LNCaP clone FGC (cell line): ENCODE results near the gene PPP6R3.
"Not testable (repeated sequence)": the region's sequence is repeated elsewhere in the genome, so short reads cannot be mapped to it uniquely, and the experiment has no call there.

ENCODE experiments used
- DNase-seq: peaks from one replicate; pipeline ENCODE4 v3.0.0-alpha.2; 2011; ENCODE audit warnings: low read depth
- H3K4me3 ChIP-seq: 2 replicates; pipeline ENCODE4 v1.5.1; 2011; ENCODE audit warnings: mild to moderate bottlenecking, low read depth, low read length, control low read depth
- CTCF ChIP-seq: IDR thresholded peaks from 2 replicates; pipeline ENCODE4 v1.5.1; 2012; ENCODE audit warnings: mild to moderate bottlenecking; ENCODE audit not compliant: control insufficient read depth, insufficient read depth; ENCODE audit errors: extremely low read depth

The PPP6R3 gene

GRCh38 chr11:68470304-68470811, 9.8 kb downstream of the PPP6R3 start:
- TF ChIP-seq CTCF = no peak
- DNase-seq = no peak
- no peak overlapping the region for H3K4me3 ChIP-seq

GRCh38 chr11:68471360-68472340, 11.1 kb downstream of the PPP6R3 start:
- no peak overlapping the region for H3K4me3 ChIP-seq
- no peak for DNase-seq
- TF ChIP-seq CTCF = no peak

- DNase-seq = no peak
- no peak for TF ChIP-seq CTCF
- no peak overlapping the region for H3K4me3 ChIP-seq
Observed at GRCh38 chr11:68472778-68473177, 12.2 kb downstream of the PPP6R3 start.

- DNase-seq = no peak
- no peak for TF ChIP-seq CTCF
- H3K4me3 ChIP-seq = no peak overlapping the region
Observed at GRCh38 chr11:68473693-68474092, 13.1 kb downstream of the PPP6R3 start.

- not testable (repeated sequence) for DNase-seq
Observed at GRCh38 chr11:68475626-68476025, 15.1 kb downstream of the PPP6R3 start.

GRCh38 chr11:68479390-68479789, 18.8 kb downstream of the PPP6R3 start:
- DNase-seq = no peak
- TF ChIP-seq CTCF = no peak

More at GRCh38 chr11:68475626-68476025, 15.1 kb downstream of the PPP6R3 start:
- H3K4me3 ChIP-seq = not testable (repeated sequence)

GRCh38 chr11:68480193-68480592, 19.6 kb downstream of the PPP6R3 start:
- no peak overlapping the region for H3K4me3 ChIP-seq
- DNase-seq = peak; percentile 64
- no peak for TF ChIP-seq CTCF

More at GRCh38 chr11:68479390-68479789, 18.8 kb downstream of the PPP6R3 start:
- no peak overlapping the region for H3K4me3 ChIP-seq
